ENCODE data around the gene VEZT. TPM values are rescaled to one million over a fixed set of nuclear protein-coding genes. Genes with fewer than 3 reads are reported as not detected.

VEZT gene
- total and polyA plus RNA-seq, 10 of the 15 experiments (the other 5 are each of a cell fraction or from before 2014, with no cell fraction given) = 32.8 to 134 (median 66.2) TPM

GRCh38 chr12:95217377-95218149, at the start of gene VEZT, which contains the start of gene FGD6 (continued):
- TF ChIP-seq E2F8 (IDR thresholded peaks at IDR 0.05; ENCODE audit: low read depth, partially characterized antibody) = no peak
- no peak for TF ChIP-seq PAX8 (IDR thresholded peaks at IDR 0.05)
- TF ChIP-seq SUZ12 (IDR thresholded peaks at IDR 0.05; ENCODE audit: unreplicated experiment) = no peak
- TF ChIP-seq FOS (IDR thresholded peaks at IDR 0.05; ENCODE audit: borderline replicate concordance, extremely low read depth, insufficient read length) = no peak
- TF ChIP-seq TCF7 (IDR thresholded peaks at IDR 0.05; ENCODE audit: borderline replicate concordance) = no peak
- no peak for TF ChIP-seq ZBTB33 (IDR thresholded peaks at IDR 0.05)
- peak; percentile 83; the same call in 1 of the 2 replicates for TF ChIP-seq RCOR1 (conservative IDR thresholded peaks at IDR 0.05; ENCODE audit: low read depth, low read length)
- no peak for TF ChIP-seq RB1 (IDR thresholded peaks at IDR 0.05; ENCODE audit: borderline replicate concordance)
- no peak for TF ChIP-seq FOXK2 (IDR thresholded peaks at IDR 0.05)
- peak; percentile 62 for TF ChIP-seq DPF2 (IDR thresholded peaks at IDR 0.05)
- TF ChIP-seq CREM (IDR thresholded peaks at IDR 0.05; ENCODE audit: low read depth) = peak; percentile 93
- TF ChIP-seq SREBF2 (IDR thresholded peaks at IDR 0.05; ENCODE audit: low read length) = no peak
- TF ChIP-seq ZNF24 (IDR thresholded peaks at IDR 0.05) = no peak
- TF ChIP-seq BCLAF1 (IDR thresholded peaks at IDR 0.05) = no peak
